Stimulated activated CD8-positive, alpha-beta memory T cell treated with anti-CD3 and anti-CD28 coated beads, Interleukin-15, amount 100 ng/mL, for 4 hours (primary cell): ENCODE measurements around the gene NOM1.
"Not testable (repeated sequence)": the region's sequence is repeated elsewhere in the genome, so short reads cannot be mapped to it uniquely, and the experiment has no call there.

Experiments
- DNase-seq, 2 donors: peaks; one replicate each; pipeline ENCODE4 v3.0.0-alpha.2; 2020; ENCODE audit warnings: low read depth in 2 of 2

The NOM1 gene

GRCh38 chr7:156940421-156941122, 8.9 kb upstream of the NOM1 start:
- no peak for DNase-seq

DNA sequence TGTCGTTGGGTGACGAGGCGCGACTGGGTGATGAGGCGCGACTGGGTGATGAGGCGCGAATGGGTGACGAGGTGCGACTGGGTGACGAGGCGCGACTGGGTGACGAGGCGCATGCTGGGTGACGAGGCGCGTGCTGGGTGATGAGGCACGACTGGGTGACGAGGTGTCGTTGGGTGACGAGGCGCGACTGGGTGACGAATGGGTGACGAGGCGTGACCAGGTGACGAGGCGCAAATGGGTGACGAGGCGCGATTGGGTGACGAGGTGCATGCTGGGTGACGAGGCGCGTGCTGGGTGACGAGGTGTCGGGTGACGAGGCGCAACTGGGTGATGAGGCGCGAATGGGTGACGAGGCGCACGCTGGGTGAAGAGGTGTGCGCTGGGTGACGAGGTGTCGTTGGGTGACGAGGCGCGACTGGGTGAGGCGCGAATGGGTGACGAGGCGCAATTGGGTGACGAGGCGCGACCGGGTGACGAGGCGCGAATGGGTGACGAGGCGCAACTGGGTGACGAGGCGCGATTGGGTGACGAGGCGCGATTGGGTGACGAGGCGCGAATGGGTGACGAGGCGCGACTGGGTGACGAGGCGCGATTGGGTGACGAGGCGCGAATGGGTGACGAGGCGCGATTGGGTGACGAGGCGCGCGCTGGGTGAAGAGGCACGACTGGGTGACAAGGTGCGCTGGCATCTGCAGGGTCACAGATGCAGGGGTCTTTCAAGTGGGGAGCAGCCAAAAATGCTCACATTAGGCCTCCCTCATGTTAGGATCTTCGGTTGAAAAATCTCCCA, 7.9 kb upstream of the NOM1 start:
- no peak for DNase-seq

- no peak for DNase-seq
Measured at GRCh38 chr7:156942708-156943090, 6.8 kb upstream of the NOM1 start.

DNA sequence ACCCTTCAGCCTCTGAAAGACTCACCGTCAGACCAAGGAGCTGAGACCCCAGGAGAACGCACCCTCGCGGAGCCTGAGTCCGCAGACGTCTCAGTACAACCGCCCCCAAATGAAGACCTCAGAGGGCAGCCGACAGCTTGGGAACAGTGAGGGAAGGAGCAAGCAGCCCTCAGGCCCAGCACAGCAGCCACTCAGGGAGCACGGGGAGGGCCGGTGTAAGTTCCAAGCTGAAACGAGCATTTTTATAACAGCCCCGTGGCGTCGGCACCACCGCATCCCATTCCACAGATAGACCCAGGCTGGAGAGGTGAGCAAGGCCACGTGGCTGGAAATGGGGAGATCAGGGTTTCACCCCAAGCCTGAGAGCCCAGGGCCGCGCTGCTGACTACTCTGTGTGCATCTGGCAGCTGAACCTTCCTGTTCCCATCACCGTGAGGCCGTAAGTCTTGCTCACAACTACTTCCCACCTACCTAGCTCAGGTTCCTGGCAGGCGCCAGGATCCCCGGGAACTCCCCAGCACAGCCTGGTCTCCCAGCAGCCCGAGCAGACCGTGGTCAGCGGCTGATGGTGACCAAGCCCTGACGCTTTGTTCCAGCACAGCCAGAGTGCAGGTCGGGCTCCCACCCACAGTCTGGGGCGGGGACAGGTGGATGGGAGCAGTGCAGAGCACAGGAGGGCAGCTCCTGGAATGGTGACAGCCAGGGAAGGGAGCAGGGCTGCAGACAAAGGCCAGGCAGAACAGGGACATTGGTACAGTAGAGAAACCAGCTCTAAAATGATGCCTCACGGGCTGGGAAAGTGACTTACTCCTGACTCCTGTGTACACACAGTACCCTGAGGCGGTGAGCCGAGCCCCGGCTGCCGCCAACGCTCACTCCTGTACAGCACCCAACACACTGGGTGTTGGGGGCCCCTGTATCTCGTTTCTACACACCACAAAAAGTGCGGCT, 6.1 kb upstream of the NOM1 start:
- DNase-seq, result no peak

DNA sequence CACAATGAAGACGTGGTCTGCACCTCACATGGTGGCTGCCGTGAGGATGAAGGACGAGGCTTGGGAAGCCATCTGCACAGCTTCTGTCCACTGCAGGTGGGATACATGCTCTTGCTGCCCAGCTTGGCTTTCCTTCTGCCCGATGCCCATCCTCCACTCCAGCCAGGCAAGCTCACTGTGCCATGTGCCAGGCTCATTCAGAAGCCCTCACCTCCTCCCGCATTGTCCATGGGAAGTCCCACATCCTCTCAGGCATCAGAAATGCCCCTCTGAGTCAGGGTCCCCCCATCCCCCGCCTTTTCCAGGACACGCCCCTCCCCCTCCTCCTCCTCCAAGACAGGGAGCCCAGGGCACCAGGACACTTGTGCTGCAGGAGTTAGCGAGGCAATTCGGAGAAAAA, 4.6 kb upstream of the NOM1 start:
- DNase-seq, result no peak

GRCh38 chr7:156947120-156947843, 2.2 kb upstream of the NOM1 start:
- DNase-seq, result no peak

GRCh38 chr7:156948361-156948760, 1.2 kb upstream of the NOM1 start:
- no peak for DNase-seq

DNA sequence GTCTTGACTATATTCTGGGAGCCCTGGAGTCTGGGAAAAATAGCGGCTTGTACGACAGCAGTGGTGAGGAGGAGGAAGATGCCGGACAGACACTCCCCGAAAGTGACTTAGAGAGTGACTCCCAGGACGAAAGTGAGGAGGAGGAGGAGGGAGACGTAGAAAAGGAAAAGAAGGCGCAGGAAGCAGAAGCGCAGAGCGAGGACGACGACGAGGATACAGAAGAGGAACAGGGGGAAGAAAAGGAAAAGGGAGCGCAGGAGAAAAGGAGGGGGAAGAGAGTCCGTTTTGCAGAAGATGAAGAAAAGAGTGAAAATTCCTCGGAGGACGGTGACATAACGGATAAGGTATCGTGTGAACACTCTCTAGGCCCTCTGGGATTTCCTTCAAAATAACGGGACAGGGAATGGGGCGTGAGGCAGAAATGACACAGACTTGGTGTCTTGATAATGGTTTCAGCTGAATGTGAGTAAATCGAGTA, 908 bp downstream of the NOM1 start:
- no peak for DNase-seq

DNA sequence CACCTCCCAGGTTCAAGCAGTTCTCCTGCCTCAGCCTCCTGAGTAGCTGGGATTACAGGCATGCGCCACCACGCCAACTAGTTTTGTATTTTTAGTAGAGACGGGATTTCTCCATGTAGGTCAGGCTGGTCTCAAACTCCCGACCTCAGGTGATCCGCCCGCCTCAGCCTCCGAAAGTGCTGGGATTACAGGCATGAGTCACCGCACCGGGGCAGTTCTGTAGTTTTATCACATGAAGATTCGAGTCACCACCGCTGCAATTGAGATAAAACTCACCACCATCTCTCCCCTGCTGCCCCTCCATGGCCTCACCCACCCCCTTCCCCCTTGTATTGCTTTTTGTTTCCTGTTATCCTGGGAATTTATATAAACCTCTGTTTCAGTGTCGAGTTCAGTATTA, 3.7 kb downstream of the NOM1 start:
- not testable (repeated sequence) for DNase-seq

GRCh38 chr7:156954941-156955340, 5.4 kb downstream of the NOM1 start:
- no peak for DNase-seq

DNA sequence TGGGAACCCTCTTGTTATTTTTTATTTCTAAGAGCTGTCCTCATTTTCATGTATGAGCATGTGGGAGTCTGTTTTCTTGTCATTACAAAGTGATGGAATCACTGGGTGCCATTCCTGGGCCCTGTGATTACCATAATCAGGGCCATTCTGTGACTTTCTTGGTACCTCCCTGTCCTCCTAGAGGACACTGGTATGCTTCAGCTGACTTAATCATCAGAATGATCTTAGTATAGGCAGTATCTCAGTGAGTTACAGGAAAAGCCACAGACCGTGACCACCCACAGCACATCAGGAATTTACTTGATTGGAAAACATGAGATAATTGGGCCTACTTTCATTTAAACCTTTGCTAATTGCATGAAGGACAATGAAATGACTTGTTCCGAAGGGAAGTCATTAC, 7.2 kb downstream of the NOM1 start:
- no peak for DNase-seq

GRCh38 chr7:156962145-156962544, 12.6 kb downstream of the NOM1 start:
- DNase-seq, result no peak

- DNase-seq, result no peak
Measured at GRCh38 chr7:156962897-156963296, 13.4 kb downstream of the NOM1 start.

GRCh38 chr7:156963472-156963871, 14.0 kb downstream of the NOM1 start:
- DNase-seq, result no peak

- DNase-seq, result no peak
Measured at GRCh38 chr7:156964971-156965370, 15.5 kb downstream of the NOM1 start.

DNA sequence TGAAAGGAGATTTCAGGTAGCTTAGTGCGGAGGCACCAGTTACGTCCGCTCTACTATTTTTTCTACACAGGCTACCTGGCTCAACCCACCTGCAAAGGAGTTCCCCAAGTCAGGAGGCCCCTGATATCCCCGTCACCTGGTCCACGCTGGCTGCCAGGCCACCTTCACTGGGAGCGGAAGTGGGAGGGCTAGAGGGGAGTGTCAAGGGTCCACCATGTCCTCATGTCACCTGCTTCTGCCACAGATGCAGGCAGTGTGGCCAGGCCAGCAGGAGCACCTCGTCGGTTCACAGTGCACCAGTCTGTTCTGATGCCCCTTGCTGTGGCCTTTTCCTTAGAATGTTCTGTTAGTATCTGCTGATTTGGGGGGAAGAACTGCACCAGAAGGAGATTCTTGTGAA, 16.9 kb downstream of the NOM1 start:
- no peak for DNase-seq

DNA sequence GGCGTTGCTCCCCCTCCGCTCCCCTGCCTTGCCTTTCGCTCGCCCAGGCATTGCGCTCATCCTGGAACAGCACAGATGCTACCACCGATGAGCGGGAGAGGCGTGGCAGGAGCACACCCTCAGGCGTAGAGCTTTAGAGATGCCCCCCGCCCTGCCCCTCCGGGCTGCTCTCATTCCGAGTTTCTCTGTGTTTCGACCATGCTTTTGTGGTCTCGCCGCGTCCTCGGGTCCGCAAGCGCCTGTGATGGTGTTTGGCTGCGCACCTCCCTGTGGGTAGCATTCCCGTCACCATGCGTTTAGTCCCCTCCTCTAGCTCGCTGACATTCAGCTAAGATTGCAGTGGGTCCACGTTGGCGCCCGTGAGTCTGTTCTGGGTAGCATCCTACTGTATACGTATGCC, 18.7 kb downstream of the NOM1 start:
- no peak for DNase-seq

GRCh38 chr7:156969972-156970420, 20.5 kb downstream of the NOM1 start:
- DNase-seq, result no peak

GRCh38 chr7:156975620-156976019, 26.1 kb downstream of the NOM1 start:
- DNase-seq, result no peak

DNA sequence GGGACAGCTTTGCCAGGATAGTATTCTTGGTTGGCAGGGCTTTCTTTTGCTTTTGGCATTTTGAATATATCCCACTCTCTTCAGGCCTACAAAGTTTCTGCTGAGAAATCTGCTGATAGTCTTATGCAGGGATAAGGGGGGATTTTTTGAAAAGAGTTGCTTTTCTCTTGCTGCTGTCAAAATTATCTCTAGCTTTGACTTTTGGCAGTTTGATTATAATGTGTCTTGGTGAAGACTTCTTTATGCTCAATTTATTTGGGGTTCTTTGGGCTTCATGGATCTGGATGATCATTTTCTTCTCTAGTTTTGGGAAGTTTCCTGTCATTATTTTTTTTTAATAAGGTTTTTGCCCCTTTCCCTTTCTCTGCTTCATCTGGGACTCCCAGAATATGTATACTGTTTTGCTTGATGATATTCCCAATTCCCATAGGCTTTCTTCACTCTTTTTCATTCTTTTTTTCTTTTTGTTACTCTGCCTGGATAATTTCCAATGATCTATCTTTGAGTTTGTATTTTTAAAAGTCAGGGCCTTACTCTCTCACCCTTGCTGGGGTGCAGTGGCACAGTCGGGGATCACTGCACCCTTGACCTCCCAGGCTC, 29.6 kb downstream of the NOM1 start:
- no peak for DNase-seq

GRCh38 chr7:156979711-156980110, 30.2 kb downstream of the NOM1 start:
- no peak for DNase-seq
